MCF 10A (cell line): ENCODE data around the gene OR10G3. TPM values are rescaled to one million over a fixed set of nuclear protein-coding genes. Genes with fewer than 3 reads are reported as not detected.
"Not testable (repeated sequence)": the region's sequence is repeated elsewhere in the genome, so short reads cannot be mapped to it uniquely, and the experiment has no call there.

Experiments used
- BruUV-seq: library from RNA; stranded (reverse); fragments of 400-500 nt; replicated peaks from 2 replicates; lab custom pipeline; 2021; lab: Mats Ljungman, UMichigan
- CTCF ChIA-PET: fragments of 300-600 bp; sonication (Branson Sonifier 250); formaldehyde crosslinking; extraction: SDS; loops from one replicate; lab custom pipeline; 2021; ENCODE audit warnings: antibody characterized with exemption, inconsistent platforms; lab: Yijun Ruan, JAX
- POLR2A ChIA-PET: fragments of 300-600, 350-650 bp; sonication (Branson Sonifier 250); formaldehyde crosslinking; extraction: SDS; loops from one replicate; lab custom pipeline; 2020; ENCODE audit warnings: antibody characterized with exemption, inconsistent platforms; lab: Yijun Ruan, JAX
- DNase-seq: peaks from one replicate; pipeline ENCODE4 v3.0.0-alpha.2; 2018; ENCODE audit not compliant: unreplicated experiment
- H3K27ac Mint-ChIP-seq: one replicate; pipeline ENCODE4 v1.8.0; 2022; ENCODE audit warnings: mild to moderate bottlenecking, low read depth, mixed read lengths; ENCODE audit not compliant: unreplicated experiment
- H3K27me3 Mint-ChIP-seq: one replicate; pipeline ENCODE4 v1.8.0; 2022; ENCODE audit warnings: mixed read lengths; ENCODE audit not compliant: insufficient read depth, unreplicated experiment
- H3K36me3 Mint-ChIP-seq: one replicate; pipeline ENCODE4 v1.8.0; 2022; ENCODE audit warnings: mild to moderate bottlenecking, moderate library complexity, mixed read lengths; ENCODE audit not compliant: insufficient read depth, unreplicated experiment
- H3K4me1 Mint-ChIP-seq: one replicate; pipeline ENCODE4 v1.8.0; 2022; ENCODE audit warnings: mixed read lengths; ENCODE audit not compliant: insufficient read depth, unreplicated experiment
- H3K4me3 Mint-ChIP-seq: one replicate; pipeline ENCODE4 v1.8.0; 2022; ENCODE audit warnings: mild to moderate bottlenecking, moderate library complexity, mixed read lengths; ENCODE audit not compliant: unreplicated experiment
- H3K9me3 Mint-ChIP-seq: one replicate; pipeline ENCODE4 v1.8.0; 2022; ENCODE audit warnings: mixed read lengths; ENCODE audit not compliant: unreplicated experiment
- intact Hi-C: fragments of 100-400 bp; cut with micrococcal nuclease; formaldehyde crosslinking; loops from 2 replicates; pipeline ENCODE4 v1.14.1; 2022
- total RNA-seq: library from RNA; stranded (reverse); gene quantifications from 2 replicates; pipeline ENCODE4 v1.2.3, GENCODE V29; 2022
- TF ChIP-seq, protein P1 (sequence below): fragments of 200-600 bp; IDR thresholded peaks from one replicate; pipeline ENCODE4 v1.8.0; 2022; ENCODE audit warnings: antibody characterized with exemption, mild to moderate bottlenecking; ENCODE audit not compliant: unreplicated experiment

OR10G3 gene
- total RNA-seq, 1 experiment from 2014 or later, result not detected

DNA sequence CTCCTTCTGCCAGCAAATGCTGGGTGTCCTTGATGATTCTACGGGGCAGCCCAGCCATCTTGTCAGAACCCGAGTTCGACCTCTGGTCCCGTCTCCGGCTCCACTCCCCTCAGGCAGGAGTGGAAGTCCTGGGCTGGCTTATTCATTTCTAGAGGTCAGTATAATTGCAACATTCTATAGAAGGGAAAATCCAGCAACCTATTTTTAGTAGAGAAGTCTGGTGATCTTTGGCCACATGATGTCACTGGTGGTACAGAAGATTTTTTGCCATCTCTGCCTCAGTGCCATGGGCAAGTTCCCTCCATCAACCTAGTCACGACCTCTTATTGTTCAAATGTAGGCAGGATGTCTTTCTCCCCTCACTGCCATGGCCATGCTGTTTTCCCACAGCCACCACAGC lies 32.4 kb upstream of the OR10G3 start:
- Mint-ChIP-seq H3K27ac (no peak overlapping the region), H3K9me3 (no peaks in the 10 kb centered on the region), H3K4me3 (no peak overlapping the region), H3K27me3 (peaks cover 49% of the 10 kb centered on the region), H3K4me1 (no peaks in the 10 kb centered on the region), H3K36me3 (no peaks in the 10 kb centered on the region)
- ChIA-PET CTCF (no interaction called here), POLR2A (no interaction called here)
- TF ChIP-seq, protein P1, sequence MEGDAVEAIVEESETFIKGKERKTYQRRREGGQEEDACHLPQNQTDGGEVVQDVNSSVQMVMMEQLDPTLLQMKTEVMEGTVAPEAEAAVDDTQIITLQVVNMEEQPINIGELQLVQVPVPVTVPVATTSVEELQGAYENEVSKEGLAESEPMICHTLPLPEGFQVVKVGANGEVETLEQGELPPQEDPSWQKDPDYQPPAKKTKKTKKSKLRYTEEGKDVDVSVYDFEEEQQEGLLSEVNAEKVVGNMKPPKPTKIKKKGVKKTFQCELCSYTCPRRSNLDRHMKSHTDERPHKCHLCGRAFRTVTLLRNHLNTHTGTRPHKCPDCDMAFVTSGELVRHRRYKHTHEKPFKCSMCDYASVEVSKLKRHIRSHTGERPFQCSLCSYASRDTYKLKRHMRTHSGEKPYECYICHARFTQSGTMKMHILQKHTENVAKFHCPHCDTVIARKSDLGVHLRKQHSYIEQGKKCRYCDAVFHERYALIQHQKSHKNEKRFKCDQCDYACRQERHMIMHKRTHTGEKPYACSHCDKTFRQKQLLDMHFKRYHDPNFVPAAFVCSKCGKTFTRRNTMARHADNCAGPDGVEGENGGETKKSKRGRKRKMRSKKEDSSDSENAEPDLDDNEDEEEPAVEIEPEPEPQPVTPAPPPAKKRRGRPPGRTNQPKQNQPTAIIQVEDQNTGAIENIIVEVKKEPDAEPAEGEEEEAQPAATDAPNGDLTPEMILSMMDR, result no peak
- BruUV-seq, result no TSS peak
- DNase-seq, result no peak
- intact Hi-C loops, result no loop called here

DNA sequence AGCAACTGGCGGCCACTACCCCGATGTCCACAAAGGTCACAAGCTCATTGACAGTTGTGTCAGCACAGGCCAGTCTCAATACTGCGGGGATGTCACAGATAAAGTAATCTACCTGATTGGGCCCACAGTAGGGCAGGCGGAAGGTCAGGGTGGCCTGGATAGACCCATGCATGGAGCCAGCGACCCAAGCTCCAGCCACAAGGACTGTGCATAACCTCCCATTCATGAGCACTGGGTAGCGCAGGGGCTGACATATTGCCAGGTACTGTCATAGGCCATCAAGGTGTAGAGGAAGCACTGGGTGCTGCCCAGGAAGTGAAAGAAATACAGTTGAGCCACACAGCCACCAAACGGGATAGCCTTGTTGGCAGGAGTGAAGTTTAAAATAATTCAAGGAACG lies 22.3 kb upstream of the OR10G3 start:
- H3K27ac Mint-ChIP-seq, H3K9me3 Mint-ChIP-seq, POLR2A ChIA-PET, H3K4me1 Mint-ChIP-seq, CTCF ChIA-PET, H3K4me3 Mint-ChIP-seq, BruUV-seq, intact Hi-C loops, H3K36me3 Mint-ChIP-seq, DNase-seq: not testable (repeated sequence)
- peaks cover 15% of the 10 kb centered on the region for H3K27me3 Mint-ChIP-seq

DNA sequence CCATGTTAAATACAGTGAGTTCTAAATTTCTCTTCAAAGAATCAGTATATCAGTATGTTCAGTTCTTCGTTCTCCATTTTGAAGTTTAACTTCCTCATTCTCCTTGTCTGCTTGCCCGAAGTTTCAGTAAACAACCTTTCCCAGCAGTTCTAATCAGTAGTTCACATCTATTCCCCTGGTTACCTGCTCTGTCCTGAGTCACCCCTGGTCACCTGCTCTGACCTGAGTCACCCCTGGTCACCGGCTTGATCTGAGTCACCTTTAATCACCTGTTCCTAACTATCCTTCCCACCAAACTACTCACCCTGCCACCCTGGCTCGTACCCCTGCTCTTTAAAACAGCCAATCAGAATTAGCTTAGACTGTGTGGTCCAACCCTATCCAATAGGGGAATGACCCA lies 9.4 kb upstream of the OR10G3 start:
- ChIA-PET CTCF (interaction anchor here (0.6 kb wide), 1 partner anchor 1768 kb away, joined by 3 read pairs; no protein-coding TSS in a partner anchor), POLR2A (no interaction called here)
- no peak for DNase-seq
- H3K9me3 Mint-ChIP-seq, result peaks cover 18% of the 10 kb centered on the region
- no peaks in the 10 kb centered on the region for H3K4me1 Mint-ChIP-seq
- BruUV-seq, result no TSS peak
- no peaks in the 10 kb centered on the region for H3K36me3 Mint-ChIP-seq
- intact Hi-C loops, result no loop called here
- H3K4me3 Mint-ChIP-seq, result no peak overlapping the region
- no peak overlapping the region for H3K27ac Mint-ChIP-seq
- TF ChIP-seq, protein P1, result no peak
- peaks cover 13% of the 10 kb centered on the region for H3K27me3 Mint-ChIP-seq

DNA sequence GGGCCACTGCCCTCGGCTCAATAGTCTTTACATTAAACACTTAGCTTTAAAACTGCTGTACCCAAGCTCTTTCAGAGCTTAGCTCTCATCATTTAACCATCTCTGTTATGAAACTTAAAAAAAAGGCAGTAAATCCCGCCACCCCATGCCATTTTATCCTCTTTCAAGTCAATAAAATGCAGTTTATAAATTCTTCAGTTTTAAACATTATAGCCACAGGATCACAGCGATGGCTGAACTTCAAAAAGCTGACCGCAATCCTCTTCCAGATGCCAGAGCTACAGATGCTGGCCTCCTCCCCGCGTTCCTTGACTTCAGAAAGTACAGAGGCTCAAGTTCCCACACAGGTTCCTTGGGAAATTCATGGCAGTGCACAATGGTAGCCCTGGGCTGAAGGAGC lies 4.2 kb downstream of the OR10G3 start:
- no peaks in the 10 kb centered on the region for H3K36me3 Mint-ChIP-seq
- no peak for DNase-seq
- H3K27ac Mint-ChIP-seq, result no peak overlapping the region
- intact Hi-C loops, result no loop called here
- peaks cover 4% of the 10 kb centered on the region for H3K9me3 Mint-ChIP-seq
- CTCF ChIA-PET, result interaction anchor here (0.6 to 1.3 kb wide), 2 partner anchors 17 to 1411 kb away, joined by 3 to 4 read pairs; no protein-coding TSS in a partner anchor
- BruUV-seq, result no TSS peak
- no peaks in the 10 kb centered on the region for H3K4me1 Mint-ChIP-seq
- H3K27me3 Mint-ChIP-seq, result peaks cover 26% of the 10 kb centered on the region
- POLR2A ChIA-PET, result no interaction called here
- TF ChIP-seq, protein P1, result no peak
- H3K4me3 Mint-ChIP-seq, result no peak overlapping the region
